K562 (cell line): ENCODE results near the gene LIMS2. TPM values are rescaled to one million over a fixed set of nuclear protein-coding genes. Genes with fewer than 3 reads are reported as not detected.

Experiments used
- ATAC-seq: fragments of 200-7000 bp; cut with Tn5 transposase; 3 replicates; pipeline ENCODE4 v1.9.1; 2020; ENCODE audit warnings: moderate library complexity
- BruUV-seq: library from RNA; stranded (reverse); fragments of 400-500 nt; replicated peaks from 2 replicates; lab custom pipeline; 2021; lab: Mats Ljungman, UMichigan
- CTCF ChIA-PET: fragments of 300-600 bp; formaldehyde crosslinking; extraction: SDS; loops from one replicate; lab custom pipeline; 2021; ENCODE audit warnings: low intra/inter-chr PET ratio; lab: Yijun Ruan, JAX
- POLR2A ChIA-PET: fragments of 300-600, 350-650 bp; sonication (Branson Sonifier 250); formaldehyde crosslinking; extraction: SDS; loops from one replicate; lab custom pipeline; 2021; ENCODE audit warnings: antibody characterized with exemption, inconsistent platforms; lab: Yijun Ruan, JAX
- DNase-seq, 4 experiments: peaks; one replicate each; pipeline versions ENCODE4 v3.0.0 to v3.0.0-alpha.2; 2011 to 2018; ENCODE audit warnings: low spot score in 3 of 4, mixed read lengths in 3 of 4; ENCODE audit errors: extremely low read depth in 1 of 4
- FAIRE-seq: peaks from 2 replicates; lab custom pipeline; 2011; peaks lifted over from hg19 to GRCh38; lab: Jason Lieb, UNC
- H2AFZ ChIP-seq: 2 replicates; pipeline ENCODE4 v1.6.0; 2011; ENCODE audit warnings: low read depth, low read length, control low read depth, inconsistent platforms
- H3K27ac ChIP-seq: fragments of 200-600 bp; 3 replicates; pipeline ENCODE4 v1.8.0; 2011; ENCODE audit warnings: low read depth, mild to moderate bottlenecking, control low read depth, inconsistent platforms, low read length, moderate library complexity, mixed read lengths; ENCODE audit errors: extremely low read depth
- H3K27me3 ChIP-seq, 2 experiments: fragments of 300-600 bp in 1 of 2; 2 replicates in 1 of 2; 3 replicates in 1 of 2; pipeline versions ENCODE4 v1.6.0 to v1.8.0; 2011; ENCODE audit warnings: inconsistent platforms in 2 of 2, low read length in 2 of 2, mild to moderate bottlenecking in 1 of 2, mixed read lengths in 1 of 2, moderate library complexity in 1 of 2; ENCODE audit not compliant: control insufficient read depth in 2 of 2, insufficient read depth in 2 of 2
- H3K36me3 ChIP-seq: fragments of 300-600 bp; 3 replicates; pipeline ENCODE4 v1.8.0; 2011; ENCODE audit warnings: mild to moderate bottlenecking, low read length, inconsistent platforms; ENCODE audit not compliant: control insufficient read depth, insufficient read depth
- H3K4me1 ChIP-seq, 2 experiments: fragments of 200-600 bp in 1 of 2; replicated peaks in 1 of 2; 2 replicates in 1 of 2; 3 replicates in 1 of 2; pipeline versions ENCODE4 v1.5.1 to v1.8.0; 2011; ENCODE audit warnings: inconsistent platforms in 2 of 2, low read length in 2 of 2, mild to moderate bottlenecking in 1 of 2, mixed read lengths in 1 of 2, moderate library complexity in 1 of 2; ENCODE audit not compliant: control insufficient read depth in 2 of 2, insufficient read depth in 2 of 2
- H3K4me2 ChIP-seq: 2 replicates; pipeline ENCODE4 v1.6.1; 2011; ENCODE audit warnings: low read length, control low read depth, inconsistent platforms, mixed read lengths; ENCODE audit not compliant: insufficient read depth
- H3K4me3 ChIP-seq: fragments of 200-600 bp; sonication (generic), shearing (Covaris generic); 2 replicates; pipeline ENCODE4 v1.5.1; 2016; ENCODE audit warnings: control low read depth, inconsistent platforms
- H3K79me2 ChIP-seq: fragments of 200-600 bp; 3 replicates; pipeline ENCODE4 v1.8.0; 2011; ENCODE audit warnings: low read length, inconsistent platforms; ENCODE audit not compliant: control insufficient read depth, insufficient read depth
- H3K9ac ChIP-seq, 2 experiments: 2 replicates each; pipeline versions ENCODE4 v1.6.0 to v1.6.1; 2011; ENCODE audit warnings: low read depth in 2 of 2, low read length in 2 of 2, control low read depth in 1 of 2, inconsistent platforms in 1 of 2, mild to moderate bottlenecking in 1 of 2, mixed read lengths in 1 of 2; ENCODE audit not compliant: insufficient read depth in 1 of 2
- H3K9me1 ChIP-seq: one replicate; pipeline ENCODE4 v1.6.0; 2011; ENCODE audit warnings: inconsistent platforms, mild to moderate bottlenecking, low read length, moderate library complexity; ENCODE audit not compliant: control insufficient read depth, insufficient read depth
- H3K9me3 ChIP-seq: replicated peaks from 2 replicates; pipeline ENCODE4 v1.5.1; 2011; ENCODE audit warnings: low read depth, low read length, inconsistent platforms; ENCODE audit not compliant: control insufficient read depth, insufficient read depth
- H4K20me1 ChIP-seq: replicated peaks from 2 replicates; pipeline ENCODE4 v1.6.1; 2011; ENCODE audit warnings: low read length, inconsistent platforms, mixed read lengths; ENCODE audit not compliant: control insufficient read depth, insufficient read depth
- CC2D1A ChIP-seq: fragments of 450-650 bp; IDR thresholded peaks from 2 replicates; pipeline ENCODE4 v1.6.1; 2017; ENCODE audit warnings: mild to moderate bottlenecking
- CREM ChIP-seq: IDR thresholded peaks from 2 replicates; pipeline ENCODE4 v1.6.1; 2014; ENCODE audit warnings: antibody characterized with exemption, low read depth
- CTBP1 ChIP-seq: fragments of 450-650 bp; IDR thresholded peaks from 2 replicates; pipeline ENCODE4 v1.6.1; 2016; ENCODE audit warnings: borderline replicate concordance
- CTCF ChIP-seq, 3 experiments: IDR thresholded peaks in 2 of 3; conservative IDR thresholded peaks in 1 of 3; 2 replicates each; pipeline ENCODE4 v1.5.1; 2011 to 2012; ENCODE audit warnings: low read length in 3 of 3, mild to moderate bottlenecking in 3 of 3, control low read depth in 2 of 3, improper control_type of control experiment in 1 of 3, inconsistent platforms in 1 of 3, low read depth in 1 of 3, mixed read lengths in 1 of 3, moderate library complexity in 1 of 3; ENCODE audit not compliant: insufficient read depth in 2 of 3
- DEAF1 ChIP-seq: fragments of 450-650 bp; formaldehyde crosslinking; IDR thresholded peaks from 2 replicates; pipeline ENCODE4 v1.4.0; 2020; ENCODE audit warnings: mild to moderate bottlenecking, moderate library complexity
- EP300 ChIP-seq: IDR thresholded peaks from 2 replicates; pipeline ENCODE4 v1.6.1; 2012; ENCODE audit warnings: low read length, improper control_type of control experiment
- IRF9 ChIP-seq: fragments of 450-650 bp; IDR thresholded peaks from 2 replicates; pipeline ENCODE4 v1.6.1; 2016; ENCODE audit warnings: missing biosample characterization, missing genetic modification characterization
- MAZ ChIP-seq, 2 experiments: fragments of 450-650 bp in 1 of 2; sonication (generic) in 1 of 2; formaldehyde crosslinking; IDR thresholded peaks in 1 of 2; conservative IDR thresholded peaks in 1 of 2; 2 replicates each; pipeline versions ENCODE4 v1.4.0 to v1.5.0; 2020; ENCODE audit warnings: mild to moderate bottlenecking in 1 of 2, missing genetic modification reagents in 1 of 2
- MIER1 ChIP-seq: fragments of 450-650 bp; IDR thresholded peaks from 2 replicates; pipeline ENCODE4 v1.6.1; 2016; ENCODE audit warnings: antibody characterized with exemption, mild to moderate bottlenecking, low read depth
- MYNN ChIP-seq, 2 experiments: sonication (generic); formaldehyde crosslinking in 1 of 2; IDR thresholded peaks; 2 replicates each; pipeline versions ENCODE4 v1.5.0 to v1.6.1; 2016 to 2020; ENCODE audit warnings: antibody characterized with exemption in 1 of 2, missing genetic modification reagents in 1 of 2
- PRPF4 ChIP-seq: fragments of 200-400 bp; formaldehyde crosslinking; IDR thresholded peaks from one replicate; pipeline ENCODE4 v1.6.1; 2017; ENCODE audit warnings: low read length, low read depth, mild to moderate bottlenecking; ENCODE audit not compliant: insufficient read depth, poor library complexity, severe bottlenecking
- RB1 ChIP-seq: fragments of 450-650 bp; IDR thresholded peaks from 2 replicates; pipeline ENCODE4 v1.6.1; 2017; ENCODE audit warnings: low read depth, mild to moderate bottlenecking
- SMAD3 ChIP-seq: fragments of 450-650 bp; formaldehyde crosslinking; conservative IDR thresholded peaks from 2 replicates; pipeline ENCODE4 v1.4.0; 2020; ENCODE audit warnings: mild to moderate bottlenecking
- SMC3 ChIP-seq: conservative IDR thresholded peaks from 2 replicates; pipeline ENCODE4 v1.6.1; 2011; ENCODE audit warnings: low read depth, low read length, improper control_type of control experiment; ENCODE audit not compliant: insufficient read depth
- TFAP4 ChIP-seq: sonication (generic); formaldehyde crosslinking; IDR thresholded peaks from 2 replicates; pipeline ENCODE4 v1.8.0; 2022; ENCODE audit warnings: missing genetic modification reagents, mild to moderate bottlenecking, moderate library complexity, borderline replicate concordance
- WGBS: fragments of 100-300 bp; shearing (Covaris generic); methylation state at CpG from one replicate; pipeline ENCODE4 v1.1.6; 2016; ENCODE audit warnings: low coverage, mixed read lengths; ENCODE audit not compliant: insufficient coverage; ENCODE audit errors: missing lambda C conversion rate; 5-methylcytosine and 5-hydroxymethylcytosine counted together
- in situ Hi-C: fragments of 300-500 bp; cut with MboI; formaldehyde crosslinking; loops from 4 replicates; pipeline ENCODE4 v1.15.0; 2018; ENCODE audit warnings: inconsistent platforms, mixed read lengths
- intact Hi-C: fragments of 100-400 bp; cut with micrococcal nuclease; formaldehyde crosslinking; loops from 2 replicates; pipeline ENCODE4 v1.14.2; 2022
- polyA plus RNA-seq, 8 experiments: library from polyadenylated mRNA; depleted of rRNA in 4 of 8; stranded (reverse) in 5 of 8; unstranded in 3 of 8; fragments of >200 nt; fragmentation: Nextera tagmentation in 2 of 8; fragmentation: Illumina TruSeq in 1 of 8; extraction: Ambion mirVana in 2 of 8; extraction: Trizol in 1 of 8; gene quantifications; 2 replicates each; pipeline versions ENCODE4 v1.2.1 to v1.2.3, GENCODE V29; 2011 to 2014; ENCODE audit warnings: inconsistent platforms in 1 of 8, missing spikeins in 1 of 8
- total RNA-seq, 7 experiments: library from RNA; depleted of rRNA in 6 of 7; stranded (reverse); fragments of >200 nt in 6 of 7; fragmentation: Illumina TruSeq in 2 of 7; extraction: Trizol in 2 of 7; gene quantifications; 2 replicates each; pipeline versions ENCODE4 v1.2.1 to v1.2.3, GENCODE V29; 2011 to 2021; ENCODE audit warnings: low replicate concordance in 1 of 7

LIMS2 gene
- total and polyA plus RNA-seq, 9 of the 15 experiments (the other 6 are each of a cell fraction or from before 2014, with no cell fraction given): 0.04 to 0.22 TPM; not detected in 7

- no peaks in the 10 kb centered on the region for H3K79me2 ChIP-seq
- WGBS: 30% methylated on average over 10 of the region's 10 CpGs
- ATAC-seq (peak; percentile 98), DNase-seq (peak; percentile 73 to 84 (median 78)), FAIRE-seq (peak; percentile 89)
- H3K4me3 ChIP-seq: no peak overlapping the region
- H3K4me2 ChIP-seq: no peak overlapping the region
- H3K27me3 ChIP-seq: peaks cover 5 to 28% of the 10 kb centered on the region in 2 experiments; a peak in 4 of 5 replicates
- no peaks in the 10 kb centered on the region for H3K36me3 ChIP-seq
- ChIA-PET POLR2A (interaction anchor here (0.6 to 1.2 kb wide), 9 partner anchors 10 to 113 kb away, joined by 3 to 7 read pairs (median 3); partner anchors contain the start of gene SFT2D3), CTCF (interaction anchor here (0.5 to 2.4 kb wide), 3 partner anchors 58 to 643 kb away, joined by 3 to 7 read pairs (median 3); no protein-coding TSS in a partner anchor)
- no peak overlapping the region; the same call in 1 of the 2 replicates for H2AFZ ChIP-seq
- peaks cover 0 to 9% of the 10 kb centered on the region in 2 experiments; a peak in 1 of 5 replicates for H3K4me1 ChIP-seq
- H3K27ac ChIP-seq: no peak overlapping the region
- no peak overlapping the region for H3K9ac ChIP-seq
- H4K20me1 ChIP-seq: no peaks in the 10 kb centered on the region
- intact Hi-C loops (loop anchor here (1.0 to 2.0 kb wide), 2 partner anchors 58 to 109 kb away; partner anchors contain the start of gene SFT2D3), in situ Hi-C loops (no loop called here)
- no peaks in the 10 kb centered on the region for H3K9me3 ChIP-seq
- no peaks in the 10 kb centered on the region for H3K9me1 ChIP-seq
- BruUV-seq: no TSS peak
- TF ChIP-seq TFAP4 (peak; percentile 44; the same call in 1 of the 2 replicates), IRF9 (tag) (no peak), PRPF4 (no peak), EP300 (no peak), MIER1 (no peak), SMAD3 (CRISPR knock-in tag) (no peak), RB1 (peak; percentile 44; the same call in 1 of the 2 replicates), CTCF (IDR thresholded peaks at IDR 0.05 in 2 of 3, conservative IDR thresholded peaks at IDR 0.05 in 1 of 3; ENCODE audit: insufficient read depth in 2 of 3, low read depth in 1 of 3, low read length in 3 of 3) (peak; percentile 96 to 97 (median 97)), MYNN (IDR thresholded peaks at IDR 0.05) (0 out of 2 replicates have a peak, but pooled peaks have one; percentile 13), MYNN (CRISPR knock-in tag; IDR thresholded peaks at IDR 0.05) (no peak), CREM (peak; percentile 41; the same call in 1 of the 2 replicates), CTBP1 (0 out of 2 replicates have a peak, but pooled peaks have one; percentile 34), SMC3 (peak; percentile 87), MAZ (CRISPR knock-in tag; conservative IDR thresholded peaks at IDR 0.05 in 1 of 2, IDR thresholded peaks at IDR 0.05 in 1 of 2) (peak in 1 of 2 experiments; percentile 47; a peak in 1 of 4 replicates), DEAF1 (CRISPR knock-in tag) (peak; percentile 59), CC2D1A (peak; percentile 57)
Observed at GRCh38 chr2:127591221-127591923, 84.0 kb downstream of the LIMS2 start.
